ENCODE results near the gene STAB2.
A peak's percentile ranks its signal among the peaks of the same experiment; 100 is the strongest.

Gene STAB2

DNA sequence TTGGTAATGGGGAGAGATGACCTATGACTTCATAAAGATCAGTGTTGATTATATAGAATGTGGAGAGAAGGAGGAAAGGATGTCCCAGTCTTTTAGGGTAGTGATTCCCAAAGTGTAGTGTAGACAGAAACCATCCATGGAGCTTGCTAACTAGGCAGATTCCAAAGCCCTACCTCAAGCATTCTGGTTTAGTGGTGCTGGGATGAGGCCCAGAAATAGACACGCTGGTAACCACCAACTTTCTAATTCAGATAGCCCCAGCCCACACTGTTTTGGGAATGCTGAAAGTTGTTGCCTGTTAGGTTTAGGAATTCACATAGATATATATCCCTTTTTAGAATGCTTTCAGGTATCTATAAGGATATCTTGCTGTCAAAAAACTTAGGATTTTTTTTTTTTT lies 69.2 kb downstream of the STAB2 start:
- Mint-ChIP-seq H3K27me3 (no peaks in the 10 kb centered on the region), H3K27ac (no peak overlapping the region), H3K4me1 (ENCODE audit: low read depth) (peaks cover 27% of the 10 kb centered on the region), H3K9me3 (ENCODE audit: low read depth) (no peaks in the 10 kb centered on the region), H3K36me3 (no peaks in the 10 kb centered on the region), H3K4me3 (no peak overlapping the region)

DNA sequence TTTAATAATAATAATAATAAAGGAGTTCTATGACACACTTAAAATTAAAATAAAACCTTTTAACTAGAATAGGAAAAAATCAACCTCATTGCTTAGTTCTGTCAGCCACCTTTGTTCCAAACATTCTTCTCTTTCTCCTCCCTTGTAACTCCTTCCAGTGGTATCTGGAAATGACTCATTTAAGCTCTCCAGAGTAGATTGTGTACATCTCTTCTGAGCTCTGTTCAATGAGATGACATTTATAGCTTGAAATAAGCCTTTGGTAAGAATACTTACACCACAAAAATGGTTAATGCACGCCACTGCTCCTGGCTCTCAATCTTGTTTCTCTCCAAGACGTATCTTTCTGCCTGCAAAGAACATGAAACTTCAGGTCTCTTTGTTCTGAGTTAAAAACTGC lies 70.3 kb downstream of the STAB2 start:
- H3K4me1 Mint-ChIP-seq (ENCODE audit: low read depth) = peaks cover 27% of the 10 kb centered on the region
- no peaks in the 10 kb centered on the region for H3K36me3 Mint-ChIP-seq
- H3K27me3 Mint-ChIP-seq = no peaks in the 10 kb centered on the region
- peak overlapping the region; percentile 6 for H3K4me3 Mint-ChIP-seq
- no peaks in the 10 kb centered on the region for H3K9me3 Mint-ChIP-seq (ENCODE audit: low read depth)
- H3K27ac Mint-ChIP-seq = no peak overlapping the region

DNA sequence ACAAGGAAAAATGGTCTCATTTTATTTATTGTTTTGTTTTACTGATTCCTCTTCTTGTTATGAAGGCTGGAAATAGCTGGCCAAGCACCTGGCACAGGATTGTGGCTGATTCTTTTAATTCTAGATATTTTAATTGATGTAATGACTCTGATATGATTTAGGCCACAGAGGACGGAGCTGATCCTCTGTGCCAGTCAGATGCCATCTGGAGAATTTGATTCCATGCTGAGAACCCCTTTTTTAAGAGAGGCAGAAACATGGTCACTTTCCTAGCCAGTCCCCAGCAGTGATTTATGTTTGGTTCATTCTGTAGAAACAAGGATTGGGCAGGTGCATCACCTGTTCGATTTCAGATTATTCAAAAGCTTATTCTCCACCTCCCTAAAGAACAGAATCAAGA lies 77.6 kb downstream of the STAB2 start:
- no peaks in the 10 kb centered on the region for H3K9me3 Mint-ChIP-seq (ENCODE audit: low read depth)
- H3K36me3 Mint-ChIP-seq = no peaks in the 10 kb centered on the region
- H3K27me3 Mint-ChIP-seq = no peaks in the 10 kb centered on the region
- H3K27ac Mint-ChIP-seq = no peak overlapping the region
- peaks cover 6% of the 10 kb centered on the region for H3K4me1 Mint-ChIP-seq (ENCODE audit: low read depth)
- H3K4me3 Mint-ChIP-seq = no peak overlapping the region

DNA sequence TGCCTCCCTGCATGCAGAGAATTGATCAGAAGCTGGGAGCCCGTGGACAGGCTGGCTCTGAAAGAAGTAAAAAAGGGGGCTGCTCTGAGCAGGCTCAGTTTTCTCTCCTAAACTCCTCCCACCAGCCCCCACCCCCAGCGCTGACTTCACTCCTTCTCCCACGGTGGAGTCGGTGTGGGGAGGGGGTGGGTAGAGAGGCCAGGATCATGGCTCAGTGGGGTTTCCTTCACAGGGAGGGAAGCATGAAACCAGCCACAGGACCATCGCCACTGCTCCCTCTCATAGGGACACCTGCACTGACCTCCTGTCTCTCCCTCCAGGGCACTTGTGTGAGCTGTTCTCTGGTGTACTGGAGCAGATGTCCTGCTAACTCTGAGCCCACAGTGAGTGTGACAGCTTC lies 78.9 kb downstream of the STAB2 start:
- no peak overlapping the region for H3K4me3 Mint-ChIP-seq
- no peaks in the 10 kb centered on the region for H3K36me3 Mint-ChIP-seq
- H3K4me1 Mint-ChIP-seq (ENCODE audit: low read depth) = no peaks in the 10 kb centered on the region
- no peak overlapping the region for H3K27ac Mint-ChIP-seq
- no peaks in the 10 kb centered on the region for H3K9me3 Mint-ChIP-seq (ENCODE audit: low read depth)
- H3K27me3 Mint-ChIP-seq = no peaks in the 10 kb centered on the region

- no peaks in the 10 kb centered on the region for H3K27me3 Mint-ChIP-seq
- no peaks in the 10 kb centered on the region for H3K4me1 Mint-ChIP-seq (ENCODE audit: low read depth)
- H3K36me3 Mint-ChIP-seq = no peaks in the 10 kb centered on the region
- H3K4me3 Mint-ChIP-seq = no peak overlapping the region
- H3K9me3 Mint-ChIP-seq (ENCODE audit: low read depth) = no peaks in the 10 kb centered on the region
- no peak overlapping the region for H3K27ac Mint-ChIP-seq
Observed at GRCh38 chr12:103667125-103667524, 80.1 kb downstream of the STAB2 start.

- H3K36me3 Mint-ChIP-seq = no peaks in the 10 kb centered on the region
- no peaks in the 10 kb centered on the region for H3K27me3 Mint-ChIP-seq
- H3K9me3 Mint-ChIP-seq (ENCODE audit: low read depth) = no peaks in the 10 kb centered on the region
- no peak overlapping the region for H3K4me3 Mint-ChIP-seq
- H3K27ac Mint-ChIP-seq = no peak overlapping the region
- H3K4me1 Mint-ChIP-seq (ENCODE audit: low read depth) = no peaks in the 10 kb centered on the region
Observed at GRCh38 chr12:103668520-103668919, 81.4 kb downstream of the STAB2 start.

- Mint-ChIP-seq H3K4me1 (ENCODE audit: low read depth) (no peaks in the 10 kb centered on the region), H3K9me3 (ENCODE audit: low read depth) (no peaks in the 10 kb centered on the region), H3K36me3 (no peaks in the 10 kb centered on the region), H3K27me3 (no peaks in the 10 kb centered on the region), H3K4me3 (no peak overlapping the region), H3K27ac (no peak overlapping the region)
Observed at GRCh38 chr12:103671367-103671766, 84.3 kb downstream of the STAB2 start.

DNA sequence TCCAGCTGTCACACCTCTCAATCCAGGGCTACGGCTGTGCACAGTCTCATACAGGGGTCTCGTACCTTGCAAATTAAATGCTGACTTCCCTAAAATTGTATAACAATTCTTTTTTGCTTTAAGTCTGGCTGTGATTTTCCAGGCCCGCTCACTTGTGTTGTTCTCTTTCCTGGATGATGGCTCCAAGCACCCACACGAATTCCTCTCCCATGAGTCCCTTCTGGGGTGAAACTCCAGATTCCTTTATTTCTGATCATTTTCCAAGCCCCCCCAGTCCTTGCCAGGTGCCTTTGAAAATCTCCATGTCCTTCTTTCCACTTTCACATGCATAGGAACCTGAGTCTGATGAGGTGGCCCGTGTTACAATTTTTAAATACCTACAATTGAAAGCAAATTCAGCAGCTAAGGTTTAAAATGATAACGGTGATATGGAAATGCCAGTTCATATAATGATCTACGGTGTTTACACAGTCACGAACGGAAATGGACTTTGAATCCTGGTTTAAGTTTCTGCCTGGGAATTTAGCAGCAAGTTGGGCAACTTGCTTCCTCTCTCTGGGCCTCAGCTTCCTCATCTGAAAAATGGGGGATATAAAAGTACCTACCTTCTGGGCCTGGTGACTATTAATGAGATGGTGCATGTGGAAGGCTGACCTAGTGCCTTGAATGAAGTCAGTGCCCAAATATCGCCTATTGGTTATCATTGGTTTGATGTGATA lies 85.5 kb downstream of the STAB2 start:
- H3K9me3 Mint-ChIP-seq (ENCODE audit: low read depth) = no peaks in the 10 kb centered on the region
- H3K27ac Mint-ChIP-seq = no peak overlapping the region
- no peaks in the 10 kb centered on the region for H3K27me3 Mint-ChIP-seq
- H3K4me1 Mint-ChIP-seq (ENCODE audit: low read depth) = no peaks in the 10 kb centered on the region
- no peaks in the 10 kb centered on the region for H3K36me3 Mint-ChIP-seq
- H3K4me3 Mint-ChIP-seq = no peak overlapping the region

GRCh38 chr12:103673487-103673886 lies 86.4 kb downstream of the STAB2 start:
- no peak overlapping the region for H3K27ac Mint-ChIP-seq
- H3K9me3 Mint-ChIP-seq (ENCODE audit: low read depth) = no peaks in the 10 kb centered on the region
- H3K4me1 Mint-ChIP-seq (ENCODE audit: low read depth) = no peaks in the 10 kb centered on the region
- H3K27me3 Mint-ChIP-seq = peaks cover 1% of the 10 kb centered on the region
- H3K36me3 Mint-ChIP-seq = no peaks in the 10 kb centered on the region
- H3K4me3 Mint-ChIP-seq = no peak overlapping the region

DNA sequence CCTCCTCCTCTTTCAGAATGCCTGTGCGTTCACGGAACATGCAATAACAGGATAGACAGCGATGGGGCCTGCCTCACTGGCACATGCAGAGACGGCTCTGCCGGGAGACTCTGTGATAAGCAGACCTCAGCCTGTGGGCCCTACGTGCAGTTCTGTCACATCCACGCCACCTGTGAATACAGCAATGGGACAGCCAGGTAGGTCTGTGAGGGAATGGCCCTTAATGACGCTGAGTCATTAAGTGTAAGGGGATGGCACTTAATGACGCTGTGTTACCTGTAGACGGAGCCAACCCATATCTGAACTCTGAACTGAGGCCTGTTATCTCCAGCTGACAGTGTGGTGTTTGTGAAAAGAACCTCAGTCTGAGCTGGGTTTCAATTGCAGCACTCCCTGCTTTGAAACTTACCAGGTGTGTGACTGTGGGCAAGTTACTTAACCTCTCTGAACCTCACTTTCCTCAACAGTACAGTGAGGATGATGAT lies 86.9 kb downstream of the STAB2 start:
- H3K27me3 Mint-ChIP-seq = peaks cover 1% of the 10 kb centered on the region
- no peaks in the 10 kb centered on the region for H3K9me3 Mint-ChIP-seq (ENCODE audit: low read depth)
- no peaks in the 10 kb centered on the region for H3K4me1 Mint-ChIP-seq (ENCODE audit: low read depth)
- H3K36me3 Mint-ChIP-seq = no peaks in the 10 kb centered on the region
- no peak overlapping the region for H3K27ac Mint-ChIP-seq
- no peak overlapping the region for H3K4me3 Mint-ChIP-seq

DNA sequence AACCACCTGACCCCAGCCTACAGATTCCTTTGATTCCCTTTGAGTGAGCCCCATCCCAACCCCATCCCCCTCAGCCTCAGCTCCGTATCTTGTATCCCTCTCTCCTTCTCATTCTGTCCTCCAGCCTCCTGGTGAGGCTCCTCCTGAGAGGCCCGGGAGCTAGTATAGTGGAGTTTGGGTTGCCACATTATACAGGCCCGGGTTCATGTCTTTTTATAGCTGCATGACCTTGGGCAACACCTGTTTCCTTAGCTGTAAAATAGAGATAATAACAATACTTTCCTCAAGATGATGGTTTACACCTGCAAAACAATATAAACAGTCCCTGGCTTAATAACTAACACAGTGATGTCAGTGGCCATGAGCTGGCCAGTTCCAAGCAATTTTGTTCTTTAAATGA lies 89.8 kb downstream of the STAB2 start:
- no peaks in the 10 kb centered on the region for H3K9me3 Mint-ChIP-seq (ENCODE audit: low read depth)
- no peak overlapping the region for H3K27ac Mint-ChIP-seq
- no peaks in the 10 kb centered on the region for H3K4me1 Mint-ChIP-seq (ENCODE audit: low read depth)
- no peaks in the 10 kb centered on the region for H3K36me3 Mint-ChIP-seq
- H3K27me3 Mint-ChIP-seq = peaks cover 1% of the 10 kb centered on the region
- H3K4me3 Mint-ChIP-seq = no peak overlapping the region

DNA sequence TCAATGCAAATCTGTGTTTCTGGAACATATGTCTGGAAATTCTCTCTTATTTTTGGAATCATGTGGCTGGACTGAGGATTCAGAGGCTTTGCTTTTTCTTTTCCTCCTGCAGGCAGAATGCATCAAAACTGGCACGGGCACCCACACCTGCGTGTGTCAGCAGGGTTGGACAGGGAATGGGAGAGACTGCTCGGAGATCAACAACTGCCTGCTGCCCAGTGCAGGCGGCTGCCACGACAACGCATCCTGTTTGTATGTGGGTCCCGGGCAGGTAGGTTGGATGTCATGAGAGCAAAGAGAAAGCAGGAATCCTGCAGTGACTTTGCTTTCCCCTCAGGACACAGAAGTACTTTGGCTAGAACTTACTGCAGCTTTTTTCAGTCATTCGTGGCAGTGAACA lies 90.3 kb downstream of the STAB2 start:
- Mint-ChIP-seq H3K4me3 (no peak overlapping the region), H3K27ac (no peak overlapping the region), H3K36me3 (no peaks in the 10 kb centered on the region), H3K9me3 (ENCODE audit: low read depth) (no peaks in the 10 kb centered on the region), H3K27me3 (peaks cover 1% of the 10 kb centered on the region), H3K4me1 (ENCODE audit: low read depth) (no peaks in the 10 kb centered on the region)

DNA sequence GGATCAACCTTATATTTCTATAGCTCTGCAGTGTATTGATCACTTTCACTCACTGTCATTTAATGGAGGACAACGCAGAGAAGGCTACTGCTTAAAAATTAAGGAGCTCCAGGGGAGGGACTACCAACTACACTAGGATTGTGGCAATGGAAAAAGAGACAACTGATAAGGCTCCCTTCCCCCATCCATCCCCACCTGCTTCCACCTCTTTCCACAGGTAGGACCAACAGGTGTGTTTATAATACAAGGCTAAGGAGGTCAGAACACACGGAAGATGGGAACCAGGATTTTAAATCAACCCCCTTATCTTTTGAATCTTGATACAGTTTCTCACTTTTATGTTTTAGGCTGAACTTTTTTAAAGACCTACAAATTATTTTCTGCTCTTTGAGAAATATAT lies 90.8 kb downstream of the STAB2 start:
- no peaks in the 10 kb centered on the region for H3K36me3 Mint-ChIP-seq
- H3K27me3 Mint-ChIP-seq = peaks cover 1% of the 10 kb centered on the region
- no peak overlapping the region for H3K27ac Mint-ChIP-seq
- no peak overlapping the region for H3K4me3 Mint-ChIP-seq
- no peaks in the 10 kb centered on the region for H3K9me3 Mint-ChIP-seq (ENCODE audit: low read depth)
- H3K4me1 Mint-ChIP-seq (ENCODE audit: low read depth) = no peaks in the 10 kb centered on the region

DNA sequence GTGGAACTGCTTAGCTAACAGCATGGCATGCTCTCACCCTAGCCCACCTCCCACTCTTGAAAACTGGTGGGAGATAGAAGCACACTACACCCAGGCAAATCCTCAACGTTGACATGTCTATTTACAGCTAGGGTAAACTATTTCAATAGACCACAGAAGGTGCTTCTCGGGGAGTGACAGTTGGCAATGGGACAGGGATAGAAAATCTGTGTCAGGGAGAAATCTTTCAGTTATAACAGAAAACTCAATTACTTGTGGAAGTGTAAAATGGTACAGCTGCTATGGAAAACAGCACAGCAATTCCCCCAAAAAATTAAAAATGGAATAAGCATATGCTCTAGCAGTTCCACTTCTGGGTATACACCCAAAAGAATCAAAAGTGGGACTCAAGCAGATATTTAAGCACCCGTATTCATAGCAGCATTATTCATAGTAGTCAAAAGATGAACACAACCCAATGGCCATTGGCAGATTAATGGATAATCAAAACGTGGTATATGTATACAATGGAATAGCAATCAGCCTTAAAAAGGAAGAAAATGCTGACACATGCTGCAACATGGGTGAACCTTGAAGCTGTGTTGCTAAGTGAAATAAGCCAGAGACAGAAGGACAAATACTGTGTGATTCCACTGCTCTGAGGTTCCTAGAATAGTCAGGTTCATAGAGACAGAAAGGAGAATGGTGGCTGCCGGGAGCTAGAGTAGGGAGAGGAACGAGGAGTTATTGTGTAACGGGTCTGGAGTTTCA lies 92.5 kb downstream of the STAB2 start:
- Mint-ChIP-seq H3K4me3 (no peak overlapping the region), H3K4me1 (ENCODE audit: low read depth) (no peaks in the 10 kb centered on the region), H3K27me3 (peaks cover 1% of the 10 kb centered on the region), H3K36me3 (no peaks in the 10 kb centered on the region), H3K9me3 (ENCODE audit: low read depth) (no peaks in the 10 kb centered on the region), H3K27ac (no peak overlapping the region)

- H3K9me3 Mint-ChIP-seq (ENCODE audit: low read depth) = no peaks in the 10 kb centered on the region
- no peaks in the 10 kb centered on the region for H3K4me1 Mint-ChIP-seq (ENCODE audit: low read depth)
- no peaks in the 10 kb centered on the region for H3K36me3 Mint-ChIP-seq
- peaks cover 1% of the 10 kb centered on the region for H3K27me3 Mint-ChIP-seq
- no peak overlapping the region for H3K27ac Mint-ChIP-seq
- no peak overlapping the region for H3K4me3 Mint-ChIP-seq
Observed at GRCh38 chr12:103680591-103681141, 93.6 kb downstream of the STAB2 start.

All from activated naive CD8-positive, alpha-beta T cell (primary cell).